GM15510 (cell line): ENCODE data around the gene PPFIA2.

Source experiments
- POLR2A ChIP-seq: IDR thresholded peaks from 3 replicates; pipeline ENCODE4 v1.6.1; 2011; ENCODE audit warnings: borderline replicate concordance; ENCODE audit not compliant: insufficient read length; ENCODE audit errors: extremely low read depth

The PPFIA2 gene

GRCh38 chr12:81257947-81258551, 501.1 kb downstream of the PPFIA2 start:
- TF ChIP-seq POLR2A, result no peak

DNA sequence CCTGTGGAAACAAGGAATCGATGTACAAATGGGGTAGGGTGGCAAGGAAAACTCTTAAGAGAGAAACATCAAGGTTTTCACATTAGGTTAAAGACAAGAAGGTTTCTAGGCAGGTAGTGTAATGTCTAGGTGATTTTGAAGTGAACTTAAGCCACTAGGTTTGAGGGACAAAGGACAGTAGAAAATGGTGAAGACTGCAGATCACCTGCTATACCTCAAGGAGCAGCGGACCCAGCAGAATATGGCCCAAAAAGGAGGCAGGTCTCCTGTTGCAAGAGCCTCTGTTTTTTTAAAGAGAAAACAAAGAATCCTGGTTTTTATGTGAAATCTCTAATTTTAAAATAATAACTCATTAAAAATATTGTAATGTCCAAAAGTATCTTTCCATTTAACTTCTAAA, 503.2 kb downstream of the PPFIA2 start:
- TF ChIP-seq POLR2A, result no peak

GRCh38 chr12:81255456-81255855, 503.7 kb downstream of the PPFIA2 start:
- TF ChIP-seq POLR2A, result no peak

DNA sequence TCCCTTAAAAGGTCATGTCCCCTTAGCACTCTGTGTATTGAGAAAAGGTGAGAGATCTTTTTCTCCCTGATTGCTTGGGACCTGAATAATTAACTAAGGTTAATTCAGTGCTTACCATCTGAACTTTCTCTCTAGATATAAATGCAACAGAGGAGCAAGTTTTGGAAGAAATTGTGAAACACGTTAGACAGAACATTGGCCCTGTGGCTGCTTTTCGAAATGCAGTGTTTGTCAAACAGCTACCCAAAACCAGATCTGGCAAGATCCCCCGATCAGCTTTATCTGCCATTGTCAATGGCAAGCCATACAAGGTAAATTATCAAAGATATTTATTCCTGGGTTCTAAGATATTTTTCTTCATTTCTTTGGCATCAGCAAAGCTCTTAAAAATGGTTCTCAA, 505.8 kb downstream of the PPFIA2 start:
- TF ChIP-seq POLR2A, result no peak

DNA sequence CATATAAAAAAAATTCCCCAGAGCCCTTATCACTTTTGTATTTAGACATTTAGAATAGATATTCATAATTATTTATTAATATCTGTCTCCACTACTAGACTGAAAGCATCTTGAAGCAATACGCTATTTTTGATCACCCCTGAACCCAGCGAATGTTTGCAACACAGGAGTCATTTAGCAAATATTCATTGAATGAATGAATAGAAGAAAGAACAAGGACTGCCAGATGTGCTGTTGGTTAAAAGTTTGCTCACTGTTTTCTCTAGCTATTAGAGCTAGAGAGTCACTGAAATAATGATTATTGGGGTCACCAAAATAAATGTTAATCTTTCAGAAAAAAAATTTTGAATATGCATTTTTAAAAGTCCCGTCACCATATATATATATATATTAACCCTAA, 506.9 kb downstream of the PPFIA2 start:
- TF ChIP-seq POLR2A, result no peak

DNA sequence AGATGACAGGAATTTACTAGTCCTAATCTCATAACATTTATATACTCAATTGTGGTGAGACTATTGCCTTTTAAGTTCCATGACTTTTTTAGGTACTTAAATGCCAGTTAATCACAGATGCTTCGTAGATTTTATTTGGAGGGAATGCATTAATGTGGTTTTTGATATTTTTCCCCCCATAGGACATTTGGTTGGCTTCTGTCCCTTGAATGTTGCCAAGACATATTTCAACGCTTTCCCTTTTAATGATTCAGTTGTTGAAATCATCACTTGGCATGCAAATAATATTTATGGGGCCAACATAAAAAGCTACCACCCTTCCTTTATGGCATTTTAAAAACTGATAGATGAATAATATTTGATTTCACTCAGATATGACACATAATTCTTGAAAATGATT, 509.2 kb downstream of the PPFIA2 start:
- TF ChIP-seq POLR2A, result no peak

DNA sequence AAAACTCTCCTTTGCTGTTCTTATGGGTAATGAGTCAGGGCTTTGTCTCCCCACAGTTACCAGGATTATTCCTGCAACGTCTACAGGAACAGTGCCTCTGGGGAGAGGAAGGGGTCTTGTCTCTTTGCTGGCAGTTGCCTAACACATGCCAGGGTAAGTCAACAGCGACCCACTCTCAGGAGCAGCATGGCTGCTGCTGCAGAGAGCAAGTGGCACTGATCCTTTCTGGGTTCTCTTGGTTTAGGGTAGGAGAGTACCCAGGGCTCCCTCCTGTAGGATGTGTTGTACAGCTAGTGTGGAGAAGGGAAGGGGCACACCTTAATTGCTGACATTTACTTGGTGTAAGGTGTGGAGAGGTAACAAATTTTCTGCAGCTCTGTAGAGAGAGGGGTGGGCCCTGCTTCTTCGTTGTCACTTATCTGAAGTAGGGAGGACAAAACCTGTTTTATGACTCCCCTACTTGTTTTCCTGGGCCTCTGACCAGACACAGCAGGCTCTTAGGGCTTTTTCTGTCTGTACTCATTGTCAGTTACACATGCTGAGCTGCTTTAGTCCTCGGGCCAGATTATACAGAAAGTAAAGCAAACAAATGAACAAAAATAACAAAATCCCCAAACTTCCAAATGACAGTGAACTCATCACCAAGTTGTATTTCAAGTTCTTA, 513.1 kb downstream of the PPFIA2 start:
- TF ChIP-seq POLR2A, result no peak

DNA sequence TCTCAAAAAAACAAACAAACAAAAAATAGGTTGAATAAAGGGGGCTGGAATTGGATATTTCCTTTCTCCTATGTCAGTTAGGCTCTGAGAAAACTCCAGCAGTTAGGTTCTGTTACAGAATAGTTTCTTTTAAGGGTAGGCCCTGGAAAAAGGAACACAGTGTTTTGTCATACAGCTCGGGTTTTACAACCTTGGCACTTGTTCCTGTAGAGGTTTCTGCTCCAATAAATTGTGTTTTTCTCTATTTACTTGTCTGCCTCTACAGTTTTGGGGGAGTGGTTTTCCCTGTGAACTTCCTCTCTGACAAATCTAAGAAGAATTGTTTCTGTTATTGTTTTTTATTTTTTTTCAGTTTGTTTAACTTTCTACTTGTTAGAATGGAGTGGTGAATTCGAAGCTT, 513.7 kb downstream of the PPFIA2 start:
- no peak for TF ChIP-seq POLR2A

DNA sequence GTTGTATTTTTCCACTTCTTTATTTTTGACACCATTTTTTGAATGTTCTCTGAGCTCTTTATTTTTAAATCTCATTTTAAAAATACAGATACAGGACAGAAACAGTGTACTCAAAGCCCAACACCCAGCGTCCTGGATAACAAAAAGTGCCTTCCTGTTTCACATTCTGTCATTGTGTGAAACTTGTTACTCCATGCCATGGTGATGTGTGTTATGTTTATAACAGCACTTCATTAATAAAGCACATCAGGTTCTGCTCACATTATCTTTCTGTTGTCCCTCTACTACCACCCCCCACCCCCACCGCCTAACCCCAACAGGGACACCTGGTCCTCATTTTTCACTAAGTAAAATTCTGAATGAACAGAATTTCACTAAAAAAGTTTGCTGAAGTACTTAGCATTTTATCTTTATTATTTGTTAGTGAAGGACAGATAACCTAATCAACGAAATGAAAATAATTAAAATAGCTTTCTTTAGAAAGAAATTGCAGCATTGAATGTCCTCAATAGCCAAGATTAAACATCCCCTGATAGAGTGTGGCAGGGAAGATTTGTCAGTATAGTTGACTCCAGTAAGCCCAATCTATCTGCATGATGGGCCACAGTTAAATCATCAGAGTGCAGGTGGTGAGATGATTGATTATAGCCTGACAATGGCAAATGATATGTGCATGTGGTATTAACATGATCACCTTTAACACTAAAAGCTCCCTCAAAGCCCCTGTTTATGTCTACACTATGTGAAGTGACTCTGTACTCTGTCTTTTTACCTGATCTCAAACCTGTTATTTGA, 527.4 kb downstream of the PPFIA2 start:
- no peak for TF ChIP-seq POLR2A

GRCh38 chr12:81229759-81230158, 529.4 kb downstream of the PPFIA2 start:
- TF ChIP-seq POLR2A, result no peak

- no peak for TF ChIP-seq POLR2A
These were observed 534.5 kb downstream of the PPFIA2 start for GRCh38 chr12:81224626-81225025.

GRCh38 chr12:81222846-81223592, 536.1 kb downstream of the PPFIA2 start:
- no peak for TF ChIP-seq POLR2A

DNA sequence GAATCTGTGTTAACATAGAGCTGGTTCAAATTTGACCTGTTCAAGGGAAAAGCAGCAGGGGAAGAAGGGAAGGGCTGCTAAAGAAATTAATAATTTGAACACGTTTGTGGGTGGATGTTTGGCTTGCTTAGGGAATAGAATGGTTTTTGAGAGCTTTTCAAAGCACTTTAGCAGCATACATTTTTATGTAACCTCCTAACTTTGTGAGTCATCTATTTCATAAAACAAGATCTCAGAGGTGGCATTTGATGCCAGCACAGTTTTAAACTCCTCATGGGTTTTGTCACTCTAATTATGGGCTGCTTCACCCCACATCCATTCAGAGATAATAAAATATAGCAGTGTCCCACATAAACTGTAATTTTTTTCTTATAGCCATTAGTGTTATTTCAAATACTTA, 537.5 kb downstream of the PPFIA2 start:
- no peak for TF ChIP-seq POLR2A

DNA sequence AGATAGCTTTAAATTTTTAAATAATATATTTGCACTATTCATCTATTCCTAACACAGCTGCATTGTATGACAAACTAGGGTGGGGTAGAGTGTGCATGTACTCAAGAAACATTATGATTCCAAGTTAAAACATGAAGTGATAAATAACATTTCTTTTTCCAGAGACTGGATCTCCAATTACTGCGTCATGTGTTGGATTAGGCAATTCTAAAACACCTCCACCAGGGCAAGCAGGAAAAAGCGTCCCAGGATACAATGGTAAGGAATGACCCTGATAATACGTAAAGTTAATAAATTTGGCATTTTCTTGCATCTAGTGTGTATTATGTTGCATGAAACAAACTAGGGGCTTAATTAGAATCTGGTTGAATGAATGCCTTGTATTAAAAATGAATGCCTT, 542.4 kb downstream of the PPFIA2 start:
- no peak for TF ChIP-seq POLR2A

DNA sequence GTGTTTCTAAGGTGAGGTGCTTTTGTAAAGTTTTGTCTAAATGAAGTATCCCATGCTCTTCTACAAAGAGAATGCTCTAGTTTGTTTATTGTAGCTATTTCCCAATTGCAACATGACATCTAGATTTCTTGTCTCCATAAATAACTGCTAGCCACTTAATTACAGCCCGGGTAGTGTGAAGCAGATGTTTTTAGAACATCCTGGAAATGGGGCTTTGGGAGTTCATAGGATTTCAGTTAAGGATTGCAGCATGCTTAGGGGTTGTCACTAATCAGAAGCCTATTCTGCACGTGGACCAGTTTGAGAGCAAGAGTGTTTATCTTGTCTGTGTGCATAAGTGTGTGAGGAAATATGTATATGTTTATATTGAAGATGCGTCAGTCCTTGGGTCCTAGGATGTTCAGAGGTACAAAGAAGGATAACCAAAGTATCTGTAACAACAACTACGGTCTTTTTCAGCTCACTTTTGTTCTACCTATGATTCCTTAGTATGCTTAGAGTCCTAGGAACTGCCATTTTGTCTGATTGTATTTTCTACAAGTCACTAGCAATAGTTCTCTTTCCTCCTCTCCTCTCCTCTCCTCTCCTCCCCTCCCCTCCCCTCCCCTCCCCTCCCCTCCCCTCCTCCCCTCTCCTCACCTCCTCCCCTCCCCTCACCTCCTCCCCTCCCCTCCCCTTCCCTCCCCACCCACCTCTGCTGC, 546.0 kb downstream of the PPFIA2 start:
- no peak for TF ChIP-seq POLR2A

DNA sequence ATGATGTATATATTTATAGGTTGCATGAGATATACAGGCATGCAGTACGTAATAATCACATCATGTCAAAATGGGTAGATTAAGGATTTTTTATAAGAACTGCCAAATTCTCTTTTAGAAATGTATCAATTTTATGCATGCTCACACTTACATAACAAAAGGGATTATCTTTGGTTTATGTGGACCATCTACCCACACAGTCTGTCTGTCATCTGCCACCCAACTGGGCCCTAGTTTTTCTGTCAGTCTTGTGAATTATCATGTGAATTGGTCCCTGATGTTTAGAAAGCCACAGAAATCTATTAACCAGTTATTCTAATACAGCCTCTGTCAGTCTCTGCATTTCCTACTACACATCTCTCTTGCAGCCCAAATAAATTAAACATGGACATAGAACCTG, 547.8 kb downstream of the PPFIA2 start:
- TF ChIP-seq POLR2A, result no peak

- TF ChIP-seq POLR2A, result no peak
These were observed 550.1 kb downstream of the PPFIA2 start for GRCh38 chr12:81209012-81209411.
